Liver (tissue), 3 donors: ENCODE results near the gene KRT26.

Source experiments
- FOXA1 ChIP-seq: IDR thresholded peaks from 2 replicates; pipeline ENCODE4 v1.6.1; 2016; ENCODE audit warnings: antibody characterized with exemption
- GABPA ChIP-seq, 2 donors: IDR thresholded peaks in 1 of 2; conservative IDR thresholded peaks in 1 of 2; 2 replicates each; pipeline ENCODE4 v1.6.1; 2016; ENCODE audit warnings: antibody characterized with exemption in 2 of 2, mild to moderate bottlenecking in 1 of 2, moderate library complexity in 1 of 2
- JUND ChIP-seq, 2 donors: IDR thresholded peaks; 2 replicates each; pipeline ENCODE4 v1.6.1; 2016; ENCODE audit warnings: antibody characterized with exemption in 2 of 2
- RAD21 ChIP-seq, 2 donors: IDR thresholded peaks; 2 replicates each; pipeline ENCODE4 v1.6.1; 2016; ENCODE audit warnings: antibody characterized with exemption in 2 of 2, mild to moderate bottlenecking in 2 of 2
- RXRA ChIP-seq, 2 donors: IDR thresholded peaks; 2 replicates each; pipeline ENCODE4 v1.6.1; 2017 to 2018; ENCODE audit warnings: antibody characterized with exemption in 2 of 2, mild to moderate bottlenecking in 1 of 2
- SP1 ChIP-seq: IDR thresholded peaks from 2 replicates; pipeline ENCODE4 v1.6.1; 2018; ENCODE audit warnings: antibody characterized with exemption, mild to moderate bottlenecking
- TAF1 ChIP-seq: conservative IDR thresholded peaks from 2 replicates; pipeline ENCODE4 v1.6.1; 2016; ENCODE audit warnings: antibody characterized with exemption, mild to moderate bottlenecking
- YY1 ChIP-seq: IDR thresholded peaks from 2 replicates; pipeline ENCODE4 v1.6.1; 2016; ENCODE audit warnings: antibody characterized with exemption, mild to moderate bottlenecking
- TF ChIP-seq, protein P1 (sequence below): fragments of 150-350 bp; IDR thresholded peaks from 2 replicates; pipeline ENCODE4 v1.5.1; 2017; ENCODE audit warnings: improper control_type of control experiment, low read depth, low read length; ENCODE audit not compliant: missing input control
- TF ChIP-seq, protein P2 (sequence below): IDR thresholded peaks from 2 replicates; pipeline ENCODE4 v1.6.1; 2016; ENCODE audit warnings: antibody characterized with exemption
- donor health status: healthy.
- donor health status: healthy.

DNA sequence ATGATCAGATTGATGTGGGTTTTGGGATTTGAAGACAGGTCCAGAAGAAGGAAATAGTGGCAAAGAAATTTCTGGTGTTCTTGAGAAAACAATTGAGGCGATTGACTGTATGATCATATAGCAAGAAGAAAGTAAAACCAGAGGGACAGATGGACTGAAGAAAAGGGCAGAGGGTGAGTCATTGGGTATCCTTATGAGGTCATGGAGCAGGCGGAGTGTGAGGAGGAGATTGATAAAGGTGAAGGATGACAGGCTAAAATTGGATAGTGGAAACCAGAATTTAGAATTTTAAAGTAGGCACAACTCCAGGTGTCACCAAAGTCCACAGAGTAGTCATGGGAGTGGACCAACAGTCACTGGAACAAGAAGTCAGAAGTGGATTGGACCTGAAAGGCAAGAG lies 29.2 kb upstream of the KRT26 start:
- TF ChIP-seq FOXA1 (no peak), SP1 (no peak), YY1 (no peak), JUND (IDR thresholded peaks at IDR 0.05) (no peak), RXRA (IDR thresholded peaks at IDR 0.05) (no peak), RAD21 (IDR thresholded peaks at IDR 0.05) (no peak), GABPA (IDR thresholded peaks at IDR 0.05 in 1 of 2, conservative IDR thresholded peaks at IDR 0.05 in 1 of 2) (no peak), TAF1 (no peak)
- TF ChIP-seq, protein P1, sequence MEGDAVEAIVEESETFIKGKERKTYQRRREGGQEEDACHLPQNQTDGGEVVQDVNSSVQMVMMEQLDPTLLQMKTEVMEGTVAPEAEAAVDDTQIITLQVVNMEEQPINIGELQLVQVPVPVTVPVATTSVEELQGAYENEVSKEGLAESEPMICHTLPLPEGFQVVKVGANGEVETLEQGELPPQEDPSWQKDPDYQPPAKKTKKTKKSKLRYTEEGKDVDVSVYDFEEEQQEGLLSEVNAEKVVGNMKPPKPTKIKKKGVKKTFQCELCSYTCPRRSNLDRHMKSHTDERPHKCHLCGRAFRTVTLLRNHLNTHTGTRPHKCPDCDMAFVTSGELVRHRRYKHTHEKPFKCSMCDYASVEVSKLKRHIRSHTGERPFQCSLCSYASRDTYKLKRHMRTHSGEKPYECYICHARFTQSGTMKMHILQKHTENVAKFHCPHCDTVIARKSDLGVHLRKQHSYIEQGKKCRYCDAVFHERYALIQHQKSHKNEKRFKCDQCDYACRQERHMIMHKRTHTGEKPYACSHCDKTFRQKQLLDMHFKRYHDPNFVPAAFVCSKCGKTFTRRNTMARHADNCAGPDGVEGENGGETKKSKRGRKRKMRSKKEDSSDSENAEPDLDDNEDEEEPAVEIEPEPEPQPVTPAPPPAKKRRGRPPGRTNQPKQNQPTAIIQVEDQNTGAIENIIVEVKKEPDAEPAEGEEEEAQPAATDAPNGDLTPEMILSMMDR: no peak
- TF ChIP-seq, protein P2, sequence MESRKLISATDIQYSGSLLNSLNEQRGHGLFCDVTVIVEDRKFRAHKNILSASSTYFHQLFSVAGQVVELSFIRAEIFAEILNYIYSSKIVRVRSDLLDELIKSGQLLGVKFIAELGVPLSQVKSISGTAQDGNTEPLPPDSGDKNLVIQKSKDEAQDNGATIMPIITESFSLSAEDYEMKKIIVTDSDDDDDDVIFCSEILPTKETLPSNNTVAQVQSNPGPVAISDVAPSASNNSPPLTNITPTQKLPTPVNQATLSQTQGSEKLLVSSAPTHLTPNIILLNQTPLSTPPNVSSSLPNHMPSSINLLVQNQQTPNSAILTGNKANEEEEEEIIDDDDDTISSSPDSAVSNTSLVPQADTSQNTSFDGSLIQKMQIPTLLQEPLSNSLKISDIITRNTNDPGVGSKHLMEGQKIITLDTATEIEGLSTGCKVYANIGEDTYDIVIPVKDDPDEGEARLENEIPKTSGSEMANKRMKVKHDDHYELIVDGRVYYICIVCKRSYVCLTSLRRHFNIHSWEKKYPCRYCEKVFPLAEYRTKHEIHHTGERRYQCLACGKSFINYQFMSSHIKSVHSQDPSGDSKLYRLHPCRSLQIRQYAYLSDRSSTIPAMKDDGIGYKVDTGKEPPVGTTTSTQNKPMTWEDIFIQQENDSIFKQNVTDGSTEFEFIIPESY: no peak
